HepG2 (cell line): ENCODE results near the gene DNMT3A. TPM values are rescaled to one million over a fixed set of nuclear protein-coding genes. Genes with fewer than 3 reads are reported as not detected.
A peak's percentile ranks its signal among the peaks of the same experiment; 100 is the strongest.

ENCODE experiments used
- AKAP8 ChIP-seq: sonication (generic); formaldehyde crosslinking; IDR thresholded peaks from 2 replicates; pipeline ENCODE4 v1.5.1; 2020; ENCODE audit warnings: mild to moderate bottlenecking, missing genetic modification reagents
- CEBPG ChIP-seq: IDR thresholded peaks from 2 replicates; pipeline ENCODE4 v1.6.1; 2016
- GTF2F1 ChIP-seq: fragments of 150-350 bp; IDR thresholded peaks from 2 replicates; pipeline ENCODE4 v1.6.1; 2014; ENCODE audit warnings: low read length
- HIVEP1 ChIP-seq: sonication (generic); formaldehyde crosslinking; IDR thresholded peaks from 2 replicates; pipeline ENCODE4 v1.4.0; 2020; ENCODE audit warnings: mild to moderate bottlenecking, missing genetic modification reagents
- MXI1 ChIP-seq: IDR thresholded peaks from 3 replicates; pipeline ENCODE4 v1.6.1; 2012; ENCODE audit warnings: low read depth, low read length, inconsistent platforms, borderline replicate concordance
- PAF1 ChIP-seq: IDR thresholded peaks from 2 replicates; pipeline ENCODE4 v1.6.1; 2016; ENCODE audit warnings: missing genetic modification reagents, missing compliant biosample characterization
- RBAK ChIP-seq: sonication (generic); formaldehyde crosslinking; IDR thresholded peaks from 2 replicates; pipeline ENCODE4 v1.5.1; 2020; ENCODE audit warnings: mild to moderate bottlenecking, missing genetic modification reagents
- ZFP1 ChIP-seq: IDR thresholded peaks from 2 replicates; pipeline ENCODE4 v1.6.1; 2016
- ZMYM3 ChIP-seq: sonication (generic); formaldehyde crosslinking; IDR thresholded peaks from 2 replicates; pipeline ENCODE4 v1.5.1; 2020; ENCODE audit warnings: mild to moderate bottlenecking, missing genetic modification reagents
- ZMYM4 ChIP-seq: sonication (generic); formaldehyde crosslinking; IDR thresholded peaks from 2 replicates; pipeline ENCODE4 v1.8.1; 2023; ENCODE audit warnings: mild to moderate bottlenecking, missing genetic modification reagents
- ZNF260 ChIP-seq: sonication (generic); formaldehyde crosslinking; IDR thresholded peaks from 2 replicates; pipeline ENCODE4 v1.4.0; 2020; ENCODE audit warnings: missing genetic modification reagents, low read depth, mild to moderate bottlenecking, borderline replicate concordance
- ZSCAN30 ChIP-seq: sonication (generic); formaldehyde crosslinking; IDR thresholded peaks from 2 replicates; pipeline ENCODE4 v1.5.0; 2020; ENCODE audit warnings: mild to moderate bottlenecking, missing genetic modification reagents
- polyA plus RNA-seq, 8 experiments: library from polyadenylated mRNA; depleted of rRNA in 3 of 8; stranded (reverse) in 7 of 8; unstranded in 1 of 8; fragments of >200 nt; fragmentation: Illumina TruSeq in 4 of 8; extraction: Trizol in 4 of 8; gene quantifications; 2 replicates each; pipeline versions ENCODE4 v1.2.1 to v1.2.3, GENCODE V29; 2011 to 2016; ENCODE audit warnings: low read depth in 4 of 8, missing spikeins in 1 of 8, mixed read lengths in 1 of 8; ENCODE audit not compliant: insufficient read depth in 1 of 8
- total RNA-seq, 5 experiments: library from RNA; depleted of rRNA; stranded (reverse); fragments of >200 nt; fragmentation: Illumina TruSeq; extraction: Trizol; gene quantifications; 2 replicates each; pipeline ENCODE4 v1.2.3, GENCODE V29; 2016; ENCODE audit warnings: low read depth in 1 of 5
- TF ChIP-seq, protein P1 (sequence below): IDR thresholded peaks from 2 replicates; pipeline ENCODE4 v1.6.1; 2016; ENCODE audit warnings: missing biosample characterization, missing genetic modification reagents, low read depth
- TF ChIP-seq, protein P2 (sequence below): sonication (generic); formaldehyde crosslinking; IDR thresholded peaks from 2 replicates; pipeline ENCODE4 v1.8.0; 2022; ENCODE audit warnings: missing genetic modification reagents, mild to moderate bottlenecking, borderline replicate concordance
- TF ChIP-seq, protein P3 (sequence below): sonication (generic); formaldehyde crosslinking; IDR thresholded peaks from 2 replicates; pipeline ENCODE4 v1.4.0; 2020; ENCODE audit warnings: missing genetic modification reagents
- TF ChIP-seq, protein P4 (sequence below): sonication (generic); formaldehyde crosslinking; IDR thresholded peaks from 2 replicates; pipeline ENCODE4 v1.4.0; 2020; ENCODE audit warnings: missing genetic modification reagents
- TF ChIP-seq, protein P5 (sequence below): sonication (generic); formaldehyde crosslinking; IDR thresholded peaks from 2 replicates; pipeline ENCODE4 v1.4.0; 2020; ENCODE audit warnings: missing genetic modification reagents
- TF ChIP-seq, protein P6 (sequence below): sonication (generic); formaldehyde crosslinking; IDR thresholded peaks from 2 replicates; pipeline ENCODE4 v1.5.1; 2020; ENCODE audit warnings: missing genetic modification reagents, mild to moderate bottlenecking, borderline replicate concordance

The DNMT3A gene
- total and polyA plus RNA-seq, 2 of the 13 experiments (the other 11 are each of a cell fraction or from before 2014, with no cell fraction given), result 14.7 to 29.1 TPM

DNA sequence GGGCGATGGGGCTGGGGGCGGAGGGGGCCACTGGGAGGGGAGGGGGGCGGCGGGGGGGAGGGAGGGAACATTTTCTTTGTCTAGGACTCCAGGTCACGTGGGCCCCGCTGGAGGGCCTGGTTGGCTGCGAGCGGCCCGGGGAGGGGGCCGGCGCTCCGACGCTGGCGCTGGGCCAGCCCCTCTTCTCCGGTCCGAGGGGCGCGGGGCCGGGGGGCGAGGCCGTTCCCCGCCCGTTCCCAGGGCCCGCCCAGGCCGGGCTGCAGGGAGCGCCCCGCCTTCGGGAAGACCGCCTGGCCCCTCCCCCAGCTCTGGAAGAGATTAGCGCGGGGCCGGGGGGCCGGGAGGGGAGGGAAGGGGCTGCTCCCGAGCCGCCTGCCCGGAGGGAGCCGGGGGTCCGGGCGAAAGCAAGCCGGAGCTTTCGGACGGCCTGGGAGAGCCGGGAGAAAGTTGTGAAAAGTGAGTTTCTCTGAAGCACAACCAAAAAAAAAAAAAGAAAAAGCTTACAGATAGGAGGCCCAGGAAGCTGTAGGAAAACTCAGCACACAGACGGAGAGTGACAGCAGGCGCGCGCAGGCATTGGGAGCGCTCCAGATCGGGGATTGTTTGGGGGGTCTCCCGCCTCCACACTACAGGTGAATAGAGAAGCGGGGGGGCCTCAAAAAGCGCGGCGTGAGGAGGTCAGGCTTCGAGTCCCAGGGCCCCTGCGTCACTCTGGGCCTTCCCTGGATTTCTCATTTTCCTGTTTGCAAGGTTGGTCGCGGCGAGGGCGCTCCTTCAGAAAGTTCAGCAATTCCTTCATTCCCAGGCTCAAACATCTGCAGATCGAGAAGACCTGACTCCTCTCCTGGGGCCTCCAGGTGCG lies 89.2 kb downstream of the DNMT3A start (continued):
- TF ChIP-seq, protein P1, sequence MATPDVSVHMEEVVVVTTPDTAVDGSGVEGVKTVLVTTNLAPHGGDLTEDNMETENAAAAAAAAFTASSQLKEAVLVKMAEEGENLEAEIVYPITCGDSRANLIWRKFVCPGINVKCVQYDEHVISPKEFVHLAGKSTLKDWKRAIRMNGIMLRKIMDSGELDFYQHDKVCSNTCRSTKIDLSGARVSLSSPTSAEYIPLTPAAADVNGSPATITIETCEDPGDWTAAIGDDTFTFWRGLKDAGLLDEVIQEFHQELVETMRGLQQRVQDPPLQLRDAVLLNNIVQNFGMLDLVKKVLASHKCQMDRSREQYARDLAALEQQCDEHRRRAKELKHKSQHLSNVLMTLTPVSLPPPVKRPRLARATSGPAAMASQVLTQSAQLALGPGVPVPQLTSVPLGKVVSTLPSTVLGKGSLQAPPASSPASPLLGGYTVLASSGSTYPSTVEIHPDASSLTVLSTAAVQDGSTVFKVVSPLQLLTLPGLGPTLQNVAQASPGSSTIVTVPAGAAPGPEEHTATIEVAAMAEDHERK (CRISPR knock-in tag), result no peak
- no peak for TF ChIP-seq AKAP8 (CRISPR knock-in tag)
- 0 out of 2 replicates have a peak, but pooled peaks have one; percentile 14 for TF ChIP-seq ZMYM3 (CRISPR knock-in tag)
- TF ChIP-seq, protein P2, sequence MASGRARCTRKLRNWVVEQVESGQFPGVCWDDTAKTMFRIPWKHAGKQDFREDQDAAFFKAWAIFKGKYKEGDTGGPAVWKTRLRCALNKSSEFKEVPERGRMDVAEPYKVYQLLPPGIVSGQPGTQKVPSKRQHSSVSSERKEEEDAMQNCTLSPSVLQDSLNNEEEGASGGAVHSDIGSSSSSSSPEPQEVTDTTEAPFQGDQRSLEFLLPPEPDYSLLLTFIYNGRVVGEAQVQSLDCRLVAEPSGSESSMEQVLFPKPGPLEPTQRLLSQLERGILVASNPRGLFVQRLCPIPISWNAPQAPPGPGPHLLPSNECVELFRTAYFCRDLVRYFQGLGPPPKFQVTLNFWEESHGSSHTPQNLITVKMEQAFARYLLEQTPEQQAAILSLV (CRISPR knock-in tag), result no peak
- TF ChIP-seq HIVEP1 (CRISPR knock-in tag), result no peak
- TF ChIP-seq MXI1, result no peak; the same call in 2 of the 3 replicates
- no peak for TF ChIP-seq RBAK (CRISPR knock-in tag)
- TF ChIP-seq, protein P3, sequence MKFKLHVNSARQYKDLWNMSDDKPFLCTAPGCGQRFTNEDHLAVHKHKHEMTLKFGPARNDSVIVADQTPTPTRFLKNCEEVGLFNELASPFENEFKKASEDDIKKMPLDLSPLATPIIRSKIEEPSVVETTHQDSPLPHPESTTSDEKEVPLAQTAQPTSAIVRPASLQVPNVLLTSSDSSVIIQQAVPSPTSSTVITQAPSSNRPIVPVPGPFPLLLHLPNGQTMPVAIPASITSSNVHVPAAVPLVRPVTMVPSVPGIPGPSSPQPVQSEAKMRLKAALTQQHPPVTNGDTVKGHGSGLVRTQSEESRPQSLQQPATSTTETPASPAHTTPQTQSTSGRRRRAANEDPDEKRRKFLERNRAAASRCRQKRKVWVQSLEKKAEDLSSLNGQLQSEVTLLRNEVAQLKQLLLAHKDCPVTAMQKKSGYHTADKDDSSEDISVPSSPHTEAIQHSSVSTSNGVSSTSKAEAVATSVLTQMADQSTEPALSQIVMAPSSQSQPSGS, result no peak
- no peak for TF ChIP-seq ZMYM4 (CRISPR knock-in tag)
- no peak for TF ChIP-seq ZFP1 (CRISPR knock-in tag)
- no peak for TF ChIP-seq PAF1 (CRISPR knock-in tag)
- TF ChIP-seq ZSCAN30 (CRISPR knock-in tag), result no peak
- TF ChIP-seq, protein P4, sequence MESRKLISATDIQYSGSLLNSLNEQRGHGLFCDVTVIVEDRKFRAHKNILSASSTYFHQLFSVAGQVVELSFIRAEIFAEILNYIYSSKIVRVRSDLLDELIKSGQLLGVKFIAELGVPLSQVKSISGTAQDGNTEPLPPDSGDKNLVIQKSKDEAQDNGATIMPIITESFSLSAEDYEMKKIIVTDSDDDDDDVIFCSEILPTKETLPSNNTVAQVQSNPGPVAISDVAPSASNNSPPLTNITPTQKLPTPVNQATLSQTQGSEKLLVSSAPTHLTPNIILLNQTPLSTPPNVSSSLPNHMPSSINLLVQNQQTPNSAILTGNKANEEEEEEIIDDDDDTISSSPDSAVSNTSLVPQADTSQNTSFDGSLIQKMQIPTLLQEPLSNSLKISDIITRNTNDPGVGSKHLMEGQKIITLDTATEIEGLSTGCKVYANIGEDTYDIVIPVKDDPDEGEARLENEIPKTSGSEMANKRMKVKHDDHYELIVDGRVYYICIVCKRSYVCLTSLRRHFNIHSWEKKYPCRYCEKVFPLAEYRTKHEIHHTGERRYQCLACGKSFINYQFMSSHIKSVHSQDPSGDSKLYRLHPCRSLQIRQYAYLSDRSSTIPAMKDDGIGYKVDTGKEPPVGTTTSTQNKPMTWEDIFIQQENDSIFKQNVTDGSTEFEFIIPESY, result no peak
- TF ChIP-seq CEBPG (CRISPR knock-in tag), result no peak
- TF ChIP-seq, protein P5, sequence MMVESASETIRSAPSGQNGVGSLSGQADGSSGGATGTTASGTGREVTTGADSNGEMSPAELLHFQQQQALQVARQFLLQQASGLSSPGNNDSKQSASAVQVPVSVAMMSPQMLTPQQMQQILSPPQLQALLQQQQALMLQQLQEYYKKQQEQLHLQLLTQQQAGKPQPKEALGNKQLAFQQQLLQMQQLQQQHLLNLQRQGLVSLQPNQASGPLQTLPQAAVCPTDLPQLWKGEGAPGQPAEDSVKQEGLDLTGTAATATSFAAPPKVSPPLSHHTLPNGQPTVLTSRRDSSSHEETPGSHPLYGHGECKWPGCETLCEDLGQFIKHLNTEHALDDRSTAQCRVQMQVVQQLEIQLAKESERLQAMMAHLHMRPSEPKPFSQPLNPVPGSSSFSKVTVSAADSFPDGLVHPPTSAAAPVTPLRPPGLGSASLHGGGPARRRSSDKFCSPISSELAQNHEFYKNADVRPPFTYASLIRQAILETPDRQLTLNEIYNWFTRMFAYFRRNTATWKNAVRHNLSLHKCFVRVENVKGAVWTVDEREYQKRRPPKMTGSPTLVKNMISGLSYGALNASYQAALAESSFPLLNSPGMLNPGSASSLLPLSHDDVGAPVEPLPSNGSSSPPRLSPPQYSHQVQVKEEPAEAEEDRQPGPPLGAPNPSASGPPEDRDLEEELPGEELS, result no peak
- TF ChIP-seq, protein P6, sequence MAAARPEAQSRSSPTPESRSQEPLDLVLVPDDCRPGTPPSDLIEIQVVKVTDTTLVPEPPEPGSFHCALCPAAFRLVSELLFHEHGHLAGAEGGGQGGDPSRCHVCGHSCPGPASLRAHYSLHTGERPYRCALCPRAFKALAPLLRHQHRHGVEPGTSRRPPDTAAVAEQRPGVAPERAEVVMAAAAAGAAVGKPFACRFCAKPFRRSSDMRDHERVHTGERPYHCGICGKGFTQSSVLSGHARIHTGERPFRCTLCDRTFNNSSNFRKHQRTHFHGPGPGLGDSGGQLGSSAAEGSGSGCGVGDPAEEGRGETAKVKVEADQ (CRISPR knock-in tag), result no peak
- no peak for TF ChIP-seq GTF2F1
- no peak for TF ChIP-seq ZNF260 (CRISPR knock-in tag)
